22Rv1 (cell line): ENCODE data around the gene CACNA2D2.

Experiments used
- ZFX ChIP-seq: fragments of 450-650 bp; IDR thresholded peaks from 2 replicates; pipeline ENCODE4 v1.6.1; 2017; ENCODE audit warnings: antibody characterized with exemption, borderline replicate concordance
- TF ChIP-seq, protein P1 (sequence below): fragments of 450-650 bp; IDR thresholded peaks from 2 replicates; pipeline ENCODE4 v1.5.1; 2017; ENCODE audit warnings: mild to moderate bottlenecking

DNA sequence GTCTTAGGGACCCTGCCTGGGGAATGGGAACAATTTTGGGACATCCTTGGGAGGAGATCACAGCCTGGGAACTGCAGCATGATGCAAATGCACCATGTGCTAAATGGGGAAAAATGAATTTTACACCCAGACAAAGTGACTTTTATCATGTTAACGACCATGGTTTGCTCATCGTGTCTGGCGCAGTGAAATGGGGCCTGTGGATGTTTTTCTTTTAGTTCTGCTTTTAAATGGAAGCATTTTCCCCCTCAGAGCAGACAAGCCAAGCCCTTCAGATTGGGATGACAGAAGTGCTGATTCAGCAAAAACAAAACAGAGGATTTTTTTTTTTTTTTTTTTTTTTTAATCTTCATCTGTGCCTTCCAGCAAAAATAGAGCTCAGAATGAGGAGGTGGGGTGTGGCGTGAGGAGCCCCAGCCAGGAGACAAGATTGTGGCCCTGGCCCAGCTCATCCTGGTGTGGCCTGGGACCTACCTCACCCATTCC lies 14.3 kb upstream of the CACNA2D2 start:
- TF ChIP-seq, protein P1, sequence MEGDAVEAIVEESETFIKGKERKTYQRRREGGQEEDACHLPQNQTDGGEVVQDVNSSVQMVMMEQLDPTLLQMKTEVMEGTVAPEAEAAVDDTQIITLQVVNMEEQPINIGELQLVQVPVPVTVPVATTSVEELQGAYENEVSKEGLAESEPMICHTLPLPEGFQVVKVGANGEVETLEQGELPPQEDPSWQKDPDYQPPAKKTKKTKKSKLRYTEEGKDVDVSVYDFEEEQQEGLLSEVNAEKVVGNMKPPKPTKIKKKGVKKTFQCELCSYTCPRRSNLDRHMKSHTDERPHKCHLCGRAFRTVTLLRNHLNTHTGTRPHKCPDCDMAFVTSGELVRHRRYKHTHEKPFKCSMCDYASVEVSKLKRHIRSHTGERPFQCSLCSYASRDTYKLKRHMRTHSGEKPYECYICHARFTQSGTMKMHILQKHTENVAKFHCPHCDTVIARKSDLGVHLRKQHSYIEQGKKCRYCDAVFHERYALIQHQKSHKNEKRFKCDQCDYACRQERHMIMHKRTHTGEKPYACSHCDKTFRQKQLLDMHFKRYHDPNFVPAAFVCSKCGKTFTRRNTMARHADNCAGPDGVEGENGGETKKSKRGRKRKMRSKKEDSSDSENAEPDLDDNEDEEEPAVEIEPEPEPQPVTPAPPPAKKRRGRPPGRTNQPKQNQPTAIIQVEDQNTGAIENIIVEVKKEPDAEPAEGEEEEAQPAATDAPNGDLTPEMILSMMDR: no peak
- TF ChIP-seq ZFX: no peak
